NCI-H2171 treated with DMSO at 0.1 percent for 48 hours (cell line): Measurements from ENCODE around the gene ZFAND3.
A peak's percentile ranks its signal among the peaks of the same experiment; 100 is the strongest.

Source experiments
- DNase-seq: peaks from one replicate; lab custom pipeline; 2025; lab: John Stamatoyannopoulos, UW

ZFAND3 gene

DNA sequence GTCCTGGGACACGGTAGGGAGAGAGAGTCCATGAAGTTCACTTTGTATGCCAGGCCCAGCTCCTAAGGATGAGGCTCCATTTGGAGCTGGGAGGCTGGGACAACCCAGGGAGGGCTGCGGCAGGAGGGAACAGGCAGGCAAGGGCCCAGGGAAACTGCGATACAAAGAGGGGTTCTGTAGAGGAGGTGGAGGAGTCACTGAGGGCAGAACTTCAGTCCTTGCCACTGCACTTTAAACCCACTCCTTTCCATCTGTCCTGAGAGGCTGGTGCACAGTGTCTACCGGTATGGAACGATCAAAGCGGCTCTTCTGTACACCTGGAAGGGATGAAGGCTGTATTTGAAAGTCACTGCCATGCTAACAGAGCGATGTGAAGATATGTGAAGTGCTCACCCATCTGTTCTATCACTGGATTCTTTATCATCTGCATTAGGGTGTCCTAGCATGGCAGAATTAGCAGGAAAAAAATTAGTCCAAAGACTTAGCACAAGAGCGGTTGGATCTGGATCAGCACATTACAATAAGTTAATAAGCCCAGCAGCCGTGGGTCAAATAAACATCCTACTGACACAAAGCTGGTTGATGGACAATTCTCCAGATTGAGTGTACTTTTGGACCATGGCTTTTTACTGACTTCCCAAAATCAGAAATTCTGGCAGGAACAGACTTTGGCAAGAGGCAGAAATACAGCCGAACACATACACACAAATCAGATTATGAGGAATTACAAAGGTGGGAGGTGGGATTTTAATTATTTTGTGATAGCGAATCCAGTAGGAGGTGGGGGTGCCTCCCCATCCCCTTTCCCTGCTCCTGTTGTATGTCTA, 20.9 kb upstream of the ZFAND3 start:
- DNase-seq: no peak

DNA sequence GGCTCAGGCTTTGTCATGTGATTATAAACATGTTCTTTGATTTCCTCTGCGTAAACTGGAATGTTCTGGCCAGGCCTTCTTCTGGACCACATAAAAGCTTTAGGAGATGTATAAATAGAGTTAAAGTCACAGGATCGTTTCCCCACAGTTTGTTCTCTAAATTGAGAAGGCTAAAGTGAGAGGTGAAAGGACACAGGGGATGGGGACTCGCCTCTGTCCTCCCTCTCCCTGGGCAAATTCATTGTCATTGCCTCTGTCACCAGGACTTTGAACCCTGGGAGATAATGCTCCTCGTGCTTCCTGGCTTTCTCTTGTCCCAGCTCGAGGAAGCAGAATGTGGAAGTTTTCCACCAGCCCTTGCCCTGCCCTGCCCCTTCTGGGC, 20.3 kb upstream of the ZFAND3 start:
- DNase-seq: no peak

GRCh38 chr6:37800703-37801604, 18.6 kb upstream of the ZFAND3 start:
- no peak for DNase-seq

- no peak for DNase-seq
Measured at GRCh38 chr6:37801605-37801940, 18.0 kb upstream of the ZFAND3 start.

- no peak for DNase-seq
Measured at GRCh38 chr6:37802810-37803209, 16.7 kb upstream of the ZFAND3 start.

DNA sequence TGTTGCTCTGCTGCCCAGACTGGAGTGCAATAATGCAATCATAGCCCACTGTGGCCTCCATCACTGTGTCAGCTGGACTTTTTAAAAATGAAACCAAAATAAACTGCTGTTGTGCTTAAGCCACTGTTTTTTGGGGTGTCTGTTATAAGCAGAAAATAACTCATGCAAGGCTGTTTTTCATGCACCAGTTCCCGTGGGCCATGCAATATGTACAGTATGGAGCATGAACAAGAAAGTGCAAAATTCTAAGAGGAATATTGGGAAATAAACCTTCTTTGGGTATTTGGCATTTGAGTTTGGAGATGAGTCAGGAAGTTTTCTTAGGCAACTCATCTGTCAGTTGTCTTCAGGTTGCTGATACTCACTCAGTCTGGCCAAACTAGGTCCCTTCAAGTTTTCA, 14.9 kb upstream of the ZFAND3 start:
- no peak for DNase-seq

DNA sequence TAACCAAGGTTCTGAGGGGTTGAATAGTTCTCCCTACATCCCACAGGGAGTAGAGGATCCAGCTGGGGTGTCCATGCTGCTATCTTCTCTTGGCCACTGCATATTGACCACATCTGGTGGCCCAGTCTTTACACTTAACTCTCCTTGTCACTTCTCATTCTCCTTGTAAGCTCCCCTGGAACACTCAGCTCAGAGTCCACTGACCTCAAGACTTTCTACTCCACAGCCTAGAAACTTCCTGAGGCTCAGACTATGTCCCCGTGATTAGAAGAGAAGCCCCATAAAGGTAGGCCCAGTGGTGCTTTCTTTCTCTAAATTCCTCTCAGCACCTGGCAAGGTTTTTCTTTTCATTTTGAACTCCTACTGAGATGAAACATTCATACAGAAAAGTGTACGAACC, 13.3 kb upstream of the ZFAND3 start:
- no peak for DNase-seq

GRCh38 chr6:37807656-37808055, 11.9 kb upstream of the ZFAND3 start:
- DNase-seq: peak; percentile 100

DNA sequence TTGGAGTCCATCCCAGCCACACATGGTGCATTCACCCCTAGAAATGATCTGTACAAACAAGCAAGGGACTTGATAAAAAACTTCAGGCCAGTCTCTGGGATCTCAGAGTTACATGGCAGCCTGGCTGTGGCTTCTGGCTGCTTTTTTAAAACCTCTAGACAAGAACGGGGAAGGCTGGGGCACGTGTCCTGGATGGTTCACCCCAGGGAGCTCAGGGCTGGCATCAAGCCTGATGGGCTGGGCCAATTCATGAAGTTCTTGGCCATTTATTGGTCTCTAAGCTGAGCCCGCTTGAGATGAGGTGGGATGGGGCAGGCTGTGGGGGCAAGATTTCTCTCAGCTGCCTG, 10.4 kb upstream of the ZFAND3 start:
- peak; percentile 84 for DNase-seq

- no peak for DNase-seq
Measured at GRCh38 chr6:37812841-37813240, 6.7 kb upstream of the ZFAND3 start.

GRCh38 chr6:37814374-37814773, 5.2 kb upstream of the ZFAND3 start:
- DNase-seq: no peak

DNA sequence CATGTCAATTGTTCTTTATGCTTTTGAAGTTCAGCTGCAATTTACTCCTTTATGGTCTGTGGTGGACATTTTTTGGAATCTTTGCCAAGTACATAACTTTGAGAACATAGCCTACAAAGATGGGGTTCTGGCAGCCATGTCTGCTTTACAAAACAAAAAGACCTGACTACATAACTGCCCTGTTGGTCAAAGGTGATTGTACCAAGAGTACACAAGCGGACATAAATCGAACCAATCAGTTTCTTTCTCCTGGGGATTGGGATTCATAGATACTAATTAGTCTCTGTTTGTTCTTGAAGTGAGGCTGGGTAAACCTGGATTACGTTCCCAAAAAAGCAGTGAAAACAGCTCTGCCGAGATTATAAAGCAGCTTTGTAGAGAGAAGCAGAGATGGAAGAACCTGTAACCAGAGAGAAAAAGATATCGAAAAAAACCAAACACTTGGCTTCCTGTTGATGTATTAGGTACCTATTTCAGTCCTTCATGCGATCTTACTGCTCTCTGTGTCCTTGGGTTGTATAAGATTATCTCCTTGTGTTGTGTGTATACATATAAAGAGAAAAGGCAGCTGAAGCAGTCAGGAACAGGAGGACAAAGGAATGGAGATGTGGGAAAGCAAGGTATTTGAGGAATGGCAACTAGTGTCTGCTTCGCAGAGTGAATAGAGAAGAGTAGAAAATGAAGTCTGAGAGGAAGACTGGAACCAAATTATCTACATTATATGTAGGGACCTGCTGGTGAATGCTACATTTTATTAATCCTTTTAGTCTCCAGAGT, 2.7 kb upstream of the ZFAND3 start:
- no peak for DNase-seq

DNA sequence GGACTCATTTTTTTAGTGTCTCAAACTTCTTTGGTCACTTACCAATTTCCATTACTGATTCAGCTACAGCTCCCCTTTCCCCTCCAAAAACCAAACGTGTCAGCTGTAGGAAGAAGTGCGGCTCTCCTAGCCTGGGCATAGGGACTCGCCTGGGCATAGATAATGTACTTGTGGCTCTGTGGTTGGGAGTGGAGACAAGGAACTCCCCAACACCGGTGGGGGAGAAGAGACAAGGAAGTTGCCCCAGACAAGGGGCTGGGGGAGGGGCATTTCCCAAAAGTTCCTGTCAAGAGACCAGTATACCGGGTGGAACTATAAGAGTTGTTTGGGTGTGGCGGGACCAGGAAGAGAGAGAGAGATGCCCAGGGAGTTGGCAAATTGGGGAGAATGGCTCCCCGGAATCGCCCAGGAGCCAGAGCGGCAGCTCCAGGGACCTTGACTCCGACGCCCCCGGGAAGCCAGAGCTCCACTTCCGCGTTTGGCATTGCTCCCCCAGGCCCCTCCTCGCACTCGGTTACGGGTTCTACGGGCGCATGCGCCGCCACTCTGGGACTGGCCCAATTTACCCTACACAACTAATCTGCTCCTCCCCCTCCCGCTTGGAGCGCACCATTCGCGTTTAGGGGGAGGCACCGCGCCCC, 871 bp upstream of the ZFAND3 start:
- peak; percentile 99 for DNase-seq

DNA sequence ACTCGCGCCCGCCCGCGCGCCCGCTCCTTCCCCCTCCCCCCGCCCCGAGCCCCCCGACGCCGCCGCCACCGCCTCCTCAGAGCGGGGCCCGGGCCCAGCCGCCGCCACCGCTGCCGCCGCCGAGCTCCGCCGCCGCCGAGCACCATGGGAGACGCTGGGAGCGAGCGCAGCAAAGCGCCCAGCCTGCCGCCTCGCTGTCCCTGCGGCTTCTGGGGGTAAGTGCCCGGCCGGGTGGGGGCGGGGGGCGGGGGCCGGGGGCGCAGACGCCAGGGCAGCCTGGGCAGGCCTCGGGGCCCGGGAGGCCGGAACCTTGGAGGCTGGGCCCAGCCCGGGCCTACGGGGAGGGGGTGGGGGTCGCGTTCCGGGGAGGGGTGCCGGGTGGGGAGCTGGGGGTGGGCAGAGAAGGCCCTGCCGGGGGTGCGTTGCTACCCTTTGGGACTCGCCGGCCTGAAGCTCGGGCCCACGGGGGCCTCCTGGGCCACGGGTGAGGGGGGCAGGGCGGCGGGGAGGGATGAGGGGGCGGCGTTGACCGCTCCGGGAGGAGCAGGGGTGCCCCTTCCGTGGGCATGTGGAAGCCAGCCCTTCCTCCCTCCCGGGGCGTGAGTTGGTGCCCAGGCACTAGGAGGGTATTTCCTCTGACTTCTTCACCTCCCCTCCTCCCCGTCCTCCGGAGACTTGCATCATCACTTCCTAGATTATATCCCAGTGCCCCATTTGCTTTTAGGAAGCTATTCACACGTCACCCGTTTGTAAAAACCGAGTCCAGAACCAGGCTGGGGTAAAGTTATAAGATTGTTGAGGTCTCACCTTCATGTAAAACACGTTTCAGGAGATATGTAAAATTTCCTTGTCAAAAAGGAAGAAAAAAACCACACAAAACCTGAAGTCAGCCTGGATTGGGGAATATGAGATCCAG, 533 bp downstream of the ZFAND3 start:
- peak; percentile 60 for DNase-seq

GRCh38 chr6:37820718-37821079, 1.2 kb downstream of the ZFAND3 start:
- no peak for DNase-seq

DNA sequence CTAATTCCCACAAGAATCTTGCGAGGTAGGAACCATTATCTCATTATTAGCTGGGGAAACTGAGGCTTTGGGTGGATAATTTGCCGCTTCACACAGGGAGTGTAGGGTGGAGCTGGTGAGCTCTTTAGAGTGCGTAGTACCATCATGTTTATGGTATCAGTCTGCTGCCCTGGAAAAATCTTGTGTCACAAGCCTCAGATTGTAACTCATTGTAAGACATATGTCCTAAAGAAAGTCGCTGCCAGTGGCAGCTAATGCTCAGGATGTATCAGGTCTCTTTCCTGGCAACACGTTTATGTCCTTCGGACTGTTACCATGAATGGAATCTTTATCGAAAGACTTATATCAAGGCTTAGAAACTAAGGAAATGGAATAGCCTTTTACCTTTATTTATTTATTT, 1.9 kb downstream of the ZFAND3 start:
- no peak for DNase-seq

DNA sequence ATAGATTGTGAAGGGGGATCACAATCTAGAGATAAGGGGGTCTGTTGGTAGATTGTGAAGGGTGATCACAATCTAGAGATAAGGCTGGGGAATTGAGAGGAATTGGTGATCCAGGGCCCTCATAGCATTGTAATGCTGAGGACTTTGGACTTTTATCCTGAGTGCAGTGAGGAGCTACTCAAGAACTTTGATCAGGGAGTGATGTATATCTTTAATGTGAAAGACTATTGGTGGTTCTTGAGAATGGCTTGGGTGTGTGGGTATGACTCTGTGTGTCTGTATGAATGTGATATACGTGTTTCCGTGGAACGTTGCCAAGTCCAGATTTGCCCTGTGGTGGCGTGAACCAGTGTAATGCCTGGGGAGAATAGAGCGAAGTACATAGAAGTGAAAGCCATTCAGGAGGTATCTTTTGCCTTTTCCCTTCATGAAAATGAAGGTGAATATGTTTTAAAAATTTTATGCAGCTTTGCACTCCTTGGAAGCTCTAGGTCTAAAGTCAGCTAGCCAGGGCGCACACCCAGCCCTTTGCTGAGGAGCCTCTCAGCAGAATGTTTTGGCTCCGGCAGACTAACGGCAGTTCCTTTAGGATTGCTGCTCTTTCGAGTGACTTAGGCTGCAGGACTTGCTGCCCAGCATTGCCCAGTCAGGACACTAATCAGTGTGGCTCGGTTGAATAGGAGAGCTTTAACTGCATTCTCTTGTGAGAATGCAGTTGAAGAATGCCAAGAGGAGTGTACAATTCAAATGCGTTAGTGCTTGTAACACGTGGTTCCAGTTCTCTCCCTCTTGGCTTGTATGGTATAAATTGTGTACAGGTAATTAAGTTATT, 3.5 kb downstream of the ZFAND3 start:
- no peak for DNase-seq

- no peak for DNase-seq
Measured at GRCh38 chr6:37824170-37824569, 4.6 kb downstream of the ZFAND3 start.

GRCh38 chr6:37826188-37826587, 6.7 kb downstream of the ZFAND3 start:
- no peak for DNase-seq

DNA sequence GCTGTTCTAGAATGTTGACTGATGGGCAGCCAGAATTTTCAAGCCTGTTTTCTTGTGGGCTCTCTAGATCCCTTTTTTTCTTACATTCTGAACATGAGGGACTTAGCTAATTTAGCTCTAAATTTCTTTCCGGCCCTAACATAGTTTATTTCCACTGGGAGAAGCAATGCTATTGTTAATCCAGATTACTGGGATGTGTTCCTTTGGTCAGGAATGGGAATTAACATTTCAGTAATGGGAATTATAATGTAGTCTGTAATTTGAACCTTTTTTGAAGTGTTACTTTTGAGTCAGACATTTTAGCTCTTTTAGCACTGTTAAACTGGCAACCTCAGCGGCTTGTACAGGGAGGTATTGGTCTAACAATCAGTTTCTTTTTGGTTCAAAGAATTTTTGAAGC, 7.5 kb downstream of the ZFAND3 start:
- no peak for DNase-seq
